HFFc6 (cell line): Measurements from ENCODE around the gene MAD1L1. TPM values are rescaled to one million over a fixed set of nuclear protein-coding genes. Genes with fewer than 3 reads are reported as not detected.

ENCODE experiments used
- DNase-seq: peaks from one replicate; pipeline ENCODE4 v3.0.0-alpha.2; 2018
- H3K27ac Mint-ChIP-seq: 2 replicates; pipeline ENCODE4 v1.8.0; 2020; ENCODE audit warnings: mild to moderate bottlenecking, mixed read lengths
- H3K27me3 Mint-ChIP-seq: 2 replicates; pipeline ENCODE4 v1.8.0; 2021; ENCODE audit warnings: mild to moderate bottlenecking, moderate library complexity, mixed read lengths; ENCODE audit not compliant: insufficient read depth
- H3K36me3 Mint-ChIP-seq: 2 replicates; pipeline ENCODE4 v1.8.0; 2021; ENCODE audit warnings: low read depth, mixed read lengths
- H3K4me1 Mint-ChIP-seq: 2 replicates; pipeline ENCODE4 v1.8.0; 2020; ENCODE audit warnings: low read depth, mixed read lengths
- H3K4me3 Mint-ChIP-seq: 2 replicates; pipeline ENCODE4 v1.8.0; 2020; ENCODE audit warnings: mild to moderate bottlenecking, moderate library complexity, mixed read lengths
- H3K9me3 Mint-ChIP-seq: 2 replicates; pipeline ENCODE4 v1.8.0; 2020; ENCODE audit warnings: mild to moderate bottlenecking, mixed read lengths
- CTCF ChIP-seq: fragments of 200-600 bp; sonication (generic); IDR thresholded peaks from 2 replicates; pipeline ENCODE4 v1.5.0; 2021; ENCODE audit warnings: antibody characterized with exemption, mild to moderate bottlenecking
- total RNA-seq, 6 experiments: library from RNA; stranded (reverse); fragmentation: NEBNext Ultra II Directional; extraction: Animal tissue kit (Norgen Biotek cat#: 25700); gene quantifications; 2 replicates in 1 of 6; 3 replicates in 5 of 6; pipeline ENCODE4 v1.2.3, GENCODE V29; 2021

The MAD1L1 gene
- total RNA-seq, 6 experiments from 2014 or later = 34.6 to 44.8 (median 40.2) TPM

DNA sequence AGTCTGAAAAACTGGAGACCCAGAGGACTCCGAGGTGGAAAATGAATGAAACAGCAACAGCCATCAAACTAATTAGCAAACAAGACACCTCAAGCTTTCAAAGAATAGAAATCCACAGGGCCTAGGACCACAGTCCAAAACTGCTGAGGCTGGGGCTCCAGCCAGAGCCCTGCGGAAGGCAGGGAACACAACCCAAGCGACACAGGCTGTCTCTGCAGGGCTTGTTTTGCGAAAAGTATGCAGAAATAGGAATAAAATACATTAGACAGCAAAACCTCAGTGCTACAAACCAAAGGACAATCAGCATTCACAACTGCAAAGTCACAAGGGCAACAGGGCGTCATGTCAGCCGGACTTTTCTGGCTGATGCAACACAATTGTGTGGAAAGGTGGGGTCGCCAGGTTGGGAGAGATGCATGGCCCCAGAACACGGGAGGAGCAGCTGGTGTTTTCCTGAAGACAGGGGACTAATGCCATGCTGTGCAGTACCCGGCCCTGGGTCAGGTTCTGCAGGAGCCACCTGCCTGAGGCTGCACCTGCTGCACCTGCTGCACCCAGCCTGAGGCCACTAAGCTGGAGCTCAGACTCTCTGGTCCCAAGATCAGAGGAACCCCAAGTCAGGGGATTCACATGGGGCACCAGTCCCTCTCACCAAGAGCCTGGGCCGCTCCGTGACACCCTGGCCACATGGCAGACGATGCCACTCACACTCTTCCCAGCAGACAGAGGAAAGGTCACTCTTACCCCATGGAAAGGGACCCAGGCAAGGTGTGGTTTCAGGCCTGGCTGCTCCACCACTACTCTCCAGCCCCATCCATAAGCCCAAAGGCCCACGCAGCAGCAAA, 74.2 kb downstream of the MAD1L1 start:
- Mint-ChIP-seq H3K4me3 (no peak overlapping the region), H3K4me1 (peaks cover 40% of the 10 kb centered on the region), H3K36me3 (peaks cover 7% of the 10 kb centered on the region), H3K27ac (no peak overlapping the region), H3K9me3 (no peaks in the 10 kb centered on the region), H3K27me3 (no peaks in the 10 kb centered on the region)
- no peak for DNase-seq
- TF ChIP-seq CTCF = no peak

DNA sequence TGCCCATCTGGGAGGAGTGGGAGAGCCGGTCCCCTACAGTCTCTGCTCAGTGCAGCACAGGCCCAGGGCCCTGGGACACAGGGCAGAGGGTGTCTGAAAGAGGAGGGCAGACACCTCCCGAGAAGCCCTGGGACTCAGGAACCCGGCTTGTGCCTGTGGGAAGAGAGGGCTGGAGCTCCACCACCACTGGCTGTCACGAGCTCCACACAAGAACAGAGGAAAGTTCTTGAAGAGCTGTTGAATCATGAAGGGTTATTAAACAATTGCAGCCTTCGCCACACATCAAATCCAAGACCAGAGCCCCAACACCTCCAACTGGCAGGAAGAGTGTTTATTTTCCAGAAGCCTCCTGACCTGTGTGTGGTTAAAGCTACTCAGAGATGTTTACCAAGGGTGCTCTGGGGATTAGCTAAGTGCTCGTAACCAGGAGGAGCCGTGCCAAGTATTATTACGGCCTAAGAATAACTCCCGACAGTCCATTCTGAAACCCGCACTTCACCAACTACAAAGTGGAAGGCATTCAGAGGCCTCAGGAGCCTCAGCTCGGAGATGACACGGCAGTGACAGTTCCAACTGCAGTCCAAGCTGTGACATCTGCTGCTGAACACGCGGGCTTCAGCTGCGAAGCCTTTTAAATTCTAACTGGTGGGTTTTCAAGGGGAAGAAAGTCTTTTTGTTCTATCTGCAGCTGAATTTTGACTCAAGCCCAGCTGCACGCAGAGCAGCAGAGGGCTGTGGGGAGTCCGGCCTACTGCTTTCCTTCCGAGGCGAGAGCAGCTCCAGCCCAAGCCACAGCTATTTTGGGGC, 75.1 kb downstream of the MAD1L1 start:
- peak overlapping the region; percentile 57 for H3K27ac Mint-ChIP-seq

DNA sequence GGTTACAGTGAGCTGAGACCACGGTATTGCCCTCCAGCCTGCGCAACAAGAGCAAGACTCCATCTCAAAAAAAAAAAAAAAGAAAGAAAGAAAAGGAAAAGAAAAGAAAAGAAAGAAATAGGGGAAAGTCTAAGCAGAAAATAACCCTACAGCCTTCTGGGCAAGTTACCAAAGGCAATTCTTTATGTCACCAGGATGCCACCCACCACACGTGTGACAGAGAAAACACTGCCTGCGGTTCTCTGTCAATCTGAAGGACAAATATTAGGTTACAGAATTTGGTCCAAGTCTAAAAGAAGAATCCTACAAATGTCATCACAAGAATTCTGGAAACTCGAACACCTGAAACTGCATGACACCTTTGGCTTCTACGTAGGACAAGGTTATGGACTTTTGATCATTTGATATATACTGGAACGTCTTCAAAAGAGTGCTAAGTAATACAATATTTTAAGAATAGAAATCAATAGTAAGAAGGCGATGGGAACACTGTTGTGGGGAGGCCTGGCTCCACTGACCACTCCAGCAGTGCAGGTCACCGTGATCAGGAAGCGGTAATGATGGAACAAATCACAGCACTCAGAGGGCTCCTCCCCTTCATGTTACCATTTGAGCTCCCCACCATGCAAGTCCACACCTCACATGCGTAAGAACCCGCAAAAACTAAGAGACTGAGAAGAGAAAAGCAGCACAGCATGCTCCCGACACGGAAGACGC, 75.8 kb downstream of the MAD1L1 start:
- no peak for TF ChIP-seq CTCF

More for the DNA sequence above, 75.1 kb downstream of the MAD1L1 start:
- H3K36me3 Mint-ChIP-seq = peaks cover 12% of the 10 kb centered on the region
- no peaks in the 10 kb centered on the region for H3K27me3 Mint-ChIP-seq
- peak; percentile 80 for DNase-seq
- H3K9me3 Mint-ChIP-seq = no peaks in the 10 kb centered on the region
- H3K4me1 Mint-ChIP-seq = peaks cover 31% of the 10 kb centered on the region
- no peak for TF ChIP-seq CTCF
- peak overlapping the region; percentile 19; the same call in 1 of the 2 replicates for H3K4me3 Mint-ChIP-seq

GRCh38 chr7:2154831-2155230, 77.9 kb downstream of the MAD1L1 start:
- no peak for DNase-seq
- no peaks in the 10 kb centered on the region for H3K9me3 Mint-ChIP-seq
- peaks cover 24% of the 10 kb centered on the region for H3K4me1 Mint-ChIP-seq
- H3K27ac Mint-ChIP-seq = no peak overlapping the region
- no peak overlapping the region for H3K4me3 Mint-ChIP-seq
- peaks cover 12% of the 10 kb centered on the region for H3K36me3 Mint-ChIP-seq
- no peaks in the 10 kb centered on the region; the same call in none of the 2 replicates for H3K27me3 Mint-ChIP-seq
- TF ChIP-seq CTCF = no peak

More for the DNA sequence above, 75.8 kb downstream of the MAD1L1 start:
- Mint-ChIP-seq H3K4me1 (peaks cover 24% of the 10 kb centered on the region), H3K4me3 (no peak overlapping the region), H3K36me3 (peaks cover 12% of the 10 kb centered on the region), H3K27ac (peak overlapping the region; percentile 57), H3K27me3 (no peaks in the 10 kb centered on the region), H3K9me3 (no peaks in the 10 kb centered on the region)
- no peak for DNase-seq

DNA sequence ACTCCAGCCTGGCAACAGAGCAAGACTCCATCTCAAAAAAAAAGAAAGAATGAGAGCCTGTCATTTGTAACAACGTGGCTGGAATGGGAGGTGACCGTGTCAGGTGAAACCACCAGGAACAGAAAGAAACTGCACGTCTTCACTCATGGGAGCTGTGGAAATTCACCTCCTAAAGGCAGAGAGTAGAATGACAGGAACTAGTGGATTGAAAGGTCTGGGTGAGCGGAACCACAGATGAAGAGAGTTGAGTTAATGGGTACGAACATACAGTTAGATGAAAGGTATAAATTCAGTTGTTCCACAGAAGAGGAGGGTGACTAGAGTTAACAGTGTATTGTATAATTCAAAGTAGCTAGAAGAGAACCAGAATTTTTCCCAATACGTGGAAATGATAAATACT, 78.6 kb downstream of the MAD1L1 start:
- Mint-ChIP-seq H3K4me1 (peaks cover 19% of the 10 kb centered on the region), H3K9me3 (no peaks in the 10 kb centered on the region), H3K4me3 (no peak overlapping the region), H3K36me3 (peaks cover 12% of the 10 kb centered on the region), H3K27ac (no peak overlapping the region), H3K27me3 (no peaks in the 10 kb centered on the region; the same call in none of the 2 replicates)
- no peak for TF ChIP-seq CTCF
- DNase-seq = no peak
